Cerebellar cortex (tissue), 1 donor: ENCODE data around the gene TBC1D9B.
A peak's percentile ranks its signal among the peaks of the same experiment; 100 is the strongest.

ENCODE experiments used
- DNase-seq: peaks from one replicate; pipeline ENCODE4 v3.0.0-alpha.2; 2015; ENCODE audit warnings: low spot score

The TBC1D9B gene

DNA sequence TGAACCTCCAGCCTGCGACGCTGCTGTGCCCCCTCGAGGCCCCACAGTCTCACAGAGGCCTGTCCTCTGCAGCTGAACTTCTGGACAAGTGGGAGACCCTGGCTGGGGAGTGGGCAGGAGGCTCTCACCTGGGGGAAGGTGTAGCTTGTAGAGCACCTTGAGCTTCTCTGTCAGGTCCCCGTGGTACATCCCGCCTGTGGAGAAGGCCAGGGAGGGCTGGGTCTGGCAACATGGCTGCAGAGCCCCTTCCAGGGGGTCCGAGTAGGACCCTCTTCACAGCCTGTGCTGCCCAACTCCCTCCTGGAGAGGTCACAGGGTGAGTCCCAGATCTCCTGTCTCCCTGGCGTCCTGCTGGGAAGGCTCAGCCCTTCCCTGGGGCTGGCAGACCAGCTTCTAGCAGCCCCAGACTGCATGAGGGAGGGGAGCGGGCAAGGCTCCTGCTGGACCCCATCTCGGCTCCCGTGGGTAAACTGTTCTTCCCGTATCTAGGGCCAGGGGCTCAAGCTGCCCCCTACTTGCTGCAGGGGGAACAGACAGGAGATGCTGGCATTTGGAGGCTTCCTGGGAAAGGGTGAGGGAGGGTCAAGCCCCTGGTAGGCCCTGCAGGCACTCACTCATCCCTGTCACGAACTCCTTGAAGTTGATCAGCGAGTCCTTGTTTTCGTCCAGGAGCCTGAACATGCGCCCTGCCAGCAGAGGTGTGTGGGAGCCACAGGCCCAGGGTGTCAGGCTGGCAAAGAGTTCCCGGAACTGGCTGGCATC is 37.9 kb downstream of the TBC1D9B start:
- no peak for DNase-seq

DNA sequence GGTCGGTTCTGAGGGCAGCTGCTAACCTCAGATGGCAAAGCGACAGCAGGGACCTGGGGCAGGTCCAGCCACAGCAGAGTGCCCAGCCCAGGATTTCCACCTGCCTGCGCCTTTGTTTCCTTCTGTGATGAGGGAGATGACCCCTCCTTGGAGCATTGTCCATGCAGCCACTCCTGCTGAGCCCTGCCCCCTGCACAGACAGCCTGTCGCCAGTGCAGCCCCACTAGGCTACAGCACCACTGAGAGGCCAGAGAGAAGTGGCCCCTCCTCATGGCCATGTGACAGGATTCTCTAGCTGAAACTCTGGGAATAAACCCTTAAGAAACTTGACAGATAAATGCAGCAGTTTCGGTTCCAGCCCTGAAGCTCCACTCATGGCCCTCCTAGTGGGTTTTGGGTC is 38.6 kb downstream of the TBC1D9B start:
- no peak for DNase-seq

GRCh38 chr5:179868541-179868940 is 39.2 kb downstream of the TBC1D9B start:
- DNase-seq: no peak

GRCh38 chr5:179867476-179867875 is 40.2 kb downstream of the TBC1D9B start:
- DNase-seq: no peak

DNA sequence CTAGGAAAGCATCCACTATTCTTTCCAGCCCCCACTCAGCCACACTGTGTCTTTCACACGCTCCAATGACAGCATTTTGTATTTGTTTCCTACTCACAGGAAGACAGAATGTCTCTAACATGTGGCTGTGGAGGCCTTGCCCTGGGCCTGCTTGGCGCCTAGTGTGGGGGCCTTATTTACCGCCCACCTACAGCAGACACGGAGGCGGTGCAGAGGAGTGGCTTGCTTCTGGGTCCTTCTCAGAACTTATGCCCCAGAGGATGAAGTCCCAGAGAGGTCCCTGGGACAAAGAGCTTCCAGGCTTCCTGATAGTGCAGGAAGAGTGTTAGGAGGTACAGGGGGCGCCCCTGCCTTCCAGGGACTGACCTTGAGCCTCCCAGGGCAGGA is 40.6 kb downstream of the TBC1D9B start:
- DNase-seq: no peak

GRCh38 chr5:179866241-179867078 is 41.2 kb downstream of the TBC1D9B start:
- DNase-seq: peak; percentile 60

- DNase-seq: no peak
These were observed 42.0 kb downstream of the TBC1D9B start for GRCh38 chr5:179865491-179866240.

- no peak for DNase-seq
These were observed 43.0 kb downstream of the TBC1D9B start for GRCh38 chr5:179864686-179865085.

DNA sequence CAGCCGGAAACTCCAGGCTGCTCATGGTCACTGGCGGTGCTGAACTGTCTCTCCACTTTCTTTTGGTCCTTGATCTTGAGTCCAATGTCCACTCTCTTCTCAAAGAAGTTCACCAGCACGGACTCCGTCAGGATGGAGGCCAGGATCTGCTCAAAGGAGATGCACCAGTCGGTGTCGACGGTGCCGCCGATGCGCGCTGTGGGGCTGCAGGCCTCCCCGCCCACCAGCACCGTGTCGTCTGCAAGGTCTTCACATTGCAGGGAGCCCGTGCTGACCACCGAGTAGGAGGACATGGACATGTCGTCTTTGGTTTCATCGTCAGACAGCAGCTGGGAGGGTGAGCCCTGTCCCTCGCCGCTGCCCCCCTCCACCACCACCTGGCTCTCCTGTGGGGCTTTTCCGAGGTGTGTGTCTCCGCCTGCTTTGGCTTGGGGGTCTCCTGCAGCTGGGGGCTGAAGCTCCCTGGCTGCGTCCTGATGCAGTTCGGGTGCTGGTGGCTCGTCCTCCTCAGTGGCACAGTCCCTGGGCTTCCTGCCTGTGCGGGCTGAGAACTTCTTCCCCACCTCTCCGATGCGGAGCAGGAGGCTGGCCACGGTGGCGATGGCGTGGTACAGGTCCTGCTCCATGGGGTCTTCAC is 44.1 kb downstream of the TBC1D9B start:
- no peak for DNase-seq

DNA sequence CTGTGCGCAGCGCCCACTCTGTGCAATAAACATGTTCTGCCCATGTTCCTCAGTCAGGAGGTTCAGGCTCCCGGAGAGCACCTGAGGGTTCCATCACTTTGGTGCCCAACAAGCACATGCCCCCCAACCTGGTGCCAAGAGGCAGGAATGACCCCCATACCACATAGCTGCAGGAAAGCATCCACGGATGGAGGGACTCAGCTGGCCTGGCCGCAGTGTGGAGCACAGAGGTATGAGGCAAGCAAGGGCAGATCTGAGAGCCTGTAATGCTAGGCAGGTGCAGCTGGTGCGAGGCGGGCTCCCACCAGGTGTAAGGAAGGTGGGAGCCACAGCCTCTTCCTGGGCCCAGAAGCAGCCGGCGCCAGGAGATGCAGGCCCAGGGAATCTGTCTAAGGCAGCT is 44.8 kb downstream of the TBC1D9B start:
- DNase-seq: no peak

GRCh38 chr5:179862296-179862695 is 45.4 kb downstream of the TBC1D9B start:
- no peak for DNase-seq

DNA sequence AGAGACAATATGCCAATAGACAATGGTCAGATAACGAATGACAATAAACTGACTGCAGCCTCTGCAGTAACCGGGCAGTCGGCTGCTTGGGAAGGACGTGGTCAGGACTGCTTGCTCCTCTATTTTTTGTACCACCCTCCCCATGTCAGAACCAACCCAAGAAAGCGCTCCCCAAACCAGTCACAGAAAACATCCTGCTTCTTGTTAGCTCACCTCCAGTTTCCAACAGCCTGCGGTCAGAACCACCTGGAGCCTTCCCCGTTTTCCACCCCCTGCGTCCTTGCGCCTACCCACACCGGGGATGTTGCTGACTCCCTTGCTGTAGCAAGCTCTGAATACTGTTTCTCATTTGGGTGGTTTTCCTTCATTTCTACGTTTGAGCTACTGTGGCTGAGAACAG is 47.4 kb downstream of the TBC1D9B start:
- DNase-seq: no peak

DNA sequence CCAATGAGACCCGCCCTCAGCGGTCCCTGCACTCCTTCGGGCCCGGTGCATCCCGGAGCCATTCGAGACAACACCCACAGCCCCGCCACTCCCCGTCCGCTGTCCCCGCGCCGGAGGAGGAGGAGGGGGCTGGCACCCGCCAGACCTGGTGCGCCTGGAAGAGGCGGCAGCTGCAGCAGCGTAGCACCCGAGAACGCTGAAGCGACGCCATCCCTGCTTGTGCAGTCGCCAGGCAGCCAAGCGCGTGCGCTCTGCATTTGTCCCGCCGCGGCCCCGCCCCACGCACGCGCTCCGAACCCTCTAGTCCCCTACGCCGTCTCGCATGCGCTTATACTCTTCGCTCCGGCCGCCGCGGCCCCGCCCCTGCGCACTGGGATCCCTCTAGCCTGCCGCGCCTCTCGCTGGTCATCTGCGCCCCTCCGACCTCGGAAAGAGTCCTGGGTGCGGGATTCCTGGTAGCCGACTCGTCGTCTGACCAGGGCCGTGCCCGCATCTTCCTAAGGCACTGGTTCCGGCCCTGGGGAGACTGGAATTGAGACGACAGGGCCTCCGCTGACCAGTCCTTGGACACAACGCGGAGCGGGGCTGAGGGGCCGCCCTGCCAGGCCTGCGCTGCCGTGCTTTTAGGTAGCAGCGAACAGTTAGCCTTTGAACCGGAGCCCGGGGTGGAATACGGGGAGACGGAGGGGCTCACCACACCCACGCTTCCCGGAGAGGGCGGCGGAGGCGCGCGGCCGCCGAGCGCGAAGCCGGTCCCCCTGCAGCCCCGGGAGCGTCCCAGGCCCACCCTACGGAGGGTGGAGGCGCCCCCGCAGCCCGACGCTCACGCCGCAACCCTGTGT is 48.9 kb downstream of the TBC1D9B start, which contains the start of gene MRNIP:
MRNIP (minus strand) TSS at position 232 of the 842 bp plus-strand sequence; CDS start at position 211, 21 bp downstream.
- DNase-seq: peak; percentile 97

DNA sequence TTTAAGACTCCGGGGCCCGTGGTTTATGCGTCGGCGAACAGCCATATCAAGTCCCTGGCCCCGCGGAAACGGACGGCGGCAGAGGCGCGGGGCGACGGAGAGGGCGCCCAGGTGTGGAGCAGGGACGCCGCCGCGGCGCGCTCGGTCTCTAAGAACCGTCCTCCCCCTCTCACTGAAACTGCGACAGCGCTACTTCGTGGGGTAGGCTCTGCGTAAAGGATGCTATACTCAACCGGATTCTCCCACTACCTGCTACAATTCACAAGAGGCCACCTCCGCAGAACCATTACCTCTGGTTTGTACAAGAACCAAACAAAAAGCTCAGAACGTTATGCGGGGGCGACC is 49.5 kb downstream of the TBC1D9B start:
- DNase-seq: peak; percentile 59

DNA sequence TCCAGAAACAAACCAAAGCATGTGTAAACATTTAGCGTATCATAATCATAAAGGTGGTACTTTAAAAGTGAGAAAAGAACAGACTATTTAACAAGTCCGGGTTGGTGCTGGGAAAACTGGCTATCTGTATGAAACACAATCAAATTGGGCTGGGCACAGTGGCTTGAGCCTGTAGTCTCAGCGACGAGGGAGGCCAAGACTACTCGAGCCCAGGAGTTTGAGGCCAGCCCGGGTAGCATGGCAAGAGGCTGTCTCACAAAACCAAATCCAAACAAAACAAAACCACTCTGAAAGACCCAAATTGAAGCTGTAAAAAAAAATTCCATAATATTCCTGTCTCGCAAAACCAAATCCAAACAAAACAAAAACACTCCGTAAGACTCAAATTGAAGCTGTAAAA is 53.3 kb downstream of the TBC1D9B start:
- DNase-seq: no peak

DNA sequence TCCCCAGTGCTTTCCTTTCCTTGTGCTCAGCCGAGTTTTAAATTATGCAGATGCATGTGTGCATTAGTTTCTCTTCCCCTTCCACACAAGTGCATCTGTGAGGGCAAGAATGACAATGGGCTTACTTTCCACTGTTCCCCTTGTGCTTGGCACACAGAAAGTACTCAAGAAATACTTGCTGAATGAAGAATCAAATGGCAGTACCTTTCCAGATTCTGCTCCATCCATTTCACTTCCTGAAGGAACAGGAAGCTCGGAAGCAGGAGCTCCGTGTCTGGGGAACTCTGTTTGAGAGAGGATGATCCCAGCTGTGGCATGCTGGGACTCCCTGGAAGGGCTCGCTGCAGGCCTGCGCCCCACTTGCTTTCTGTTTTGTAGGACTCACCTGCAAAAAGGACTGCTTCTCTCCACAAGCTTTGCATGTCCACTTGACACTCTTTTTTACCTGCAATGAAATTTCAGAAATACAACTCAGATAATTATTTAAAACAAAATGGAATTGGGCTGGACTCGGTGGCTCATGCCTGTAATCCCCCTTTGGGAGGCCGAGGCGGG is 54.6 kb downstream of the TBC1D9B start:
- no peak for DNase-seq

DNA sequence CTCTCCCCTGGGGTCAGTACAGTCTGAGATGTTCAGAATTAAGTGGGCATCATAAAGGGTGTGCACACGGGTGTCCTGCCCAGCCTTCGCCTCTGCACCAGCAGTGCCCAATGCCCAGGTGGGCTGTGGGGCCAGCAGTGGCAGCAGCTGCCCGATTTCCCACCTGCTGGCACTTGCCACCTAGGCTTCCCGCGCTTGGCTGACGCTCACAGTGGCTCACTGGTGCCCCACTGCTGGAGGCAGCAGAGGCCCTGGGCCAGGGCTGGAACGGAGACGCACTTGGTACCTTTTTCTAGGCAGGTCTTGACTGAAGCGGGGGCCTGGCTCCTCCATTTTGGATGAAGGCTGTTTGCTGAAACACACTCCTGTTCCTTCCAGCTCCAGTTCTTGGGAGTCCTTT is 66.1 kb downstream of the TBC1D9B start:
- no peak for DNase-seq

- no peak for DNase-seq
These were observed 66.9 kb downstream of the TBC1D9B start for GRCh38 chr5:179840766-179841165.

DNA sequence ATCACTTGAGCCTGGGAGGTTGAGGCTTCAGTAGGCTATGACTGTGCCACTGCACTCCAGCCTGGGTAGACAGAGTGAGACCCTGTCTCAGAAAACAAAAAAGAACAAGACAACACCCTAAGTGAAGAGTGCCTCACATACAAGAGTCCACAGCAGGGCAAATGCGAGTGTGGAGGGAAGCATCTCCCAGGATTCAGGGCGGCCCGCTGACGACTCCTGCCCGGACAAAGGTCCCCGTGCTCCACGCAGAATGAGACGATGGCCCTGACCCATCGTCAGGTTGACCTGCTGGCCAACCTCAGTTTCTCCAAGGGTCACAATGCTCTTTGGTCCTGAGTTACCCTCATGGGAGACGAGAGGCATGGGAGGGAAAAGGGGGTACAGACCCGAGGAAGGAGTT is 67.4 kb downstream of the TBC1D9B start:
- no peak for DNase-seq

DNA sequence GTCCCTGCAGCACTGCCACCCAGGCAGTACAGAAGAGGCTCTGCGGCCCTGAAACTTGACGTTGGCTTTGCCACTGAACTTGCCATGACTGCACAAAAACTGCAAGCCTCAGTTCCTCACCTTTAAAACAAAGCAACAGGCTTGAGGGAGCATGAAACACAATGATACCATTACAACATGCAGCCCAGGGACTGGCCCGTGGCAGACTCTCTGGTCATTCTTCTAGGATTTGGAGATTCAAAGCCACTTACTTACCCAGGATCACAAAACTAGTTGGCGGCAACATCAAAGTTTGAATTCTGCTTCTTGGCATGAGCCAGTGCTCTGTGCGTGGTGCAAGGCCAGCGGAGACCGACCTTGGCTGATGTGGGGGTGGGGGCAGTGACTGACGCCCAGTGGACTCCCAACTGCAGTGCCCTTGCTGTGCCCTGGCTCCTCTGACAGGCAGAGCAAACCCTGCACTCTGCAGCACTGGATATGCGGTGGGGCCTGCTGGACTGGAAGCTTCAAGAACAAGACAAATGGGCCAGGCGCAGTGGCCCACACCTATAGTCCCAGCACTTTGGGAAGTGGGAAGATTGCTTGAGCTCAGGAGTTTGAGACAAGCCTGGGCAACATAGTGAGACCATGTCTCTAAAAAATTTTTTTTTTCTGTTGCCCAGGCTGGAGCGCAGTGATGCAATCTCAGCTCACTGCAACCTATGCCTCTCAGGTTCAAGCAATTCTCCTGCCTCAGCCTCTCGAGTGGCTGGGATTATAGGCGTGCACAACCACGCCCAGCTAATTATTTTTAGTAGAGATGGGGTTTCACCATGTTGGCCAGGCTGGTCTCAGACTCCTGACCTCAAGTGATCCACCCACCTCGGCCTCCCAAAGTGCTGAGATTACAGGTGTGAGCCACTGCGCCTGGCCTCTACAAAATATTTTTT is 68.1 kb downstream of the TBC1D9B start:
- DNase-seq: no peak
